Fibroblast of lung (primary cell): ENCODE results near the gene UTP11. TPM values are rescaled to one million over a fixed set of nuclear protein-coding genes. Genes with fewer than 3 reads are reported as not detected.

Source experiments
- DNase-seq, 2 donors: peaks; one replicate each; pipeline versions ENCODE4 v3.0.0 to v3.0.0-alpha.2; 2010; ENCODE audit warnings: low read depth in 2 of 2
- H2AFZ ChIP-seq: 2 replicates; pipeline ENCODE4 v1.5.1; 2012; ENCODE audit warnings: low read length, control low read depth, inconsistent platforms
- H3K27ac ChIP-seq: 2 replicates; pipeline ENCODE4 v1.5.1; 2011; ENCODE audit warnings: low read length, control low read depth; ENCODE audit not compliant: insufficient read depth
- H3K27me3 ChIP-seq: 2 replicates; pipeline ENCODE4 v1.5.1; 2011; ENCODE audit warnings: mild to moderate bottlenecking, low read length; ENCODE audit not compliant: control insufficient read depth, insufficient read depth
- H3K36me3 ChIP-seq: 2 replicates; pipeline ENCODE4 v1.5.1; 2011; ENCODE audit warnings: low read length; ENCODE audit not compliant: control insufficient read depth, insufficient read depth
- H3K4me1 ChIP-seq: 2 replicates; pipeline ENCODE4 v1.5.1; 2011; ENCODE audit warnings: low read length; ENCODE audit not compliant: control insufficient read depth, insufficient read depth; ENCODE audit errors: extremely low read depth
- H3K4me2 ChIP-seq: 2 replicates; pipeline ENCODE4 v1.5.1; 2011; ENCODE audit warnings: low read length, control low read depth; ENCODE audit not compliant: insufficient read depth; ENCODE audit errors: extremely low read depth
- H3K4me3 ChIP-seq, 4 experiments: fragments of 200-600 bp in 1 of 4; sonication (generic) in 1 of 4; replicated peaks in 1 of 4; 2 replicates each; pipeline ENCODE4 v1.5.1; 2011 to 2016; ENCODE audit warnings: low read length in 4 of 4, low read depth in 3 of 4, mild to moderate bottlenecking in 3 of 4, control low read depth in 2 of 4, inconsistent platforms in 1 of 4, mixed read lengths in 1 of 4; ENCODE audit not compliant: insufficient read depth in 1 of 4; ENCODE audit errors: control extremely low read depth in 1 of 4
- H3K79me2 ChIP-seq: 2 replicates; pipeline ENCODE4 v1.5.1; 2012; ENCODE audit warnings: mild to moderate bottlenecking, low read length, inconsistent platforms; ENCODE audit not compliant: control insufficient read depth, insufficient read depth
- H3K9ac ChIP-seq: 2 replicates; pipeline ENCODE4 v1.5.1; 2011; ENCODE audit warnings: mild to moderate bottlenecking, low read length, control low read depth; ENCODE audit not compliant: insufficient read depth
- H3K9me3 ChIP-seq: 2 replicates; pipeline ENCODE4 v1.5.1; 2012; ENCODE audit warnings: low read depth, low read length; ENCODE audit not compliant: control insufficient read depth, insufficient read depth
- H4K20me1 ChIP-seq: 2 replicates; pipeline ENCODE4 v1.5.1; 2011; ENCODE audit warnings: low read length; ENCODE audit not compliant: control insufficient read depth, insufficient read depth; ENCODE audit errors: extremely low read depth
- CTCF ChIP-seq, 2 donors: IDR thresholded peaks in 1 of 2; conservative IDR thresholded peaks in 1 of 2; 1 replicate in 1 of 2; 2 replicates in 1 of 2; pipeline ENCODE4 v1.5.1; 2011 to 2012; ENCODE audit warnings: low read length in 2 of 2, control low read depth in 1 of 2, inconsistent platforms in 1 of 2, low read depth in 1 of 2, mild to moderate bottlenecking in 1 of 2
- EZH2 ChIP-seq: IDR thresholded peaks from 2 replicates; pipeline ENCODE4 v1.5.1; 2012; ENCODE audit warnings: low read length, control low read depth, mild to moderate bottlenecking; ENCODE audit errors: missing control alignments
- polyA plus RNA-seq, 2 donors: library from polyadenylated mRNA; depleted of rRNA in 1 of 2; stranded (reverse) in 1 of 2; unstranded in 1 of 2; fragments of >200 nt; gene quantifications; 2 replicates each; pipeline ENCODE4 v1.2.1, GENCODE V29; 2011 to 2012; ENCODE audit warnings: missing spikeins in 1 of 2
- total RNA-seq: library from RNA; depleted of rRNA; stranded (reverse); fragments of >200 nt; gene quantifications from 2 replicates; pipeline ENCODE4 v1.2.1, GENCODE V29; 2014

The UTP11 gene
- total and polyA plus RNA-seq, 2 donors (not counting 1 experiment from before 2014, with no cell fraction given) = 34.8 to 56.5 TPM

DNA sequence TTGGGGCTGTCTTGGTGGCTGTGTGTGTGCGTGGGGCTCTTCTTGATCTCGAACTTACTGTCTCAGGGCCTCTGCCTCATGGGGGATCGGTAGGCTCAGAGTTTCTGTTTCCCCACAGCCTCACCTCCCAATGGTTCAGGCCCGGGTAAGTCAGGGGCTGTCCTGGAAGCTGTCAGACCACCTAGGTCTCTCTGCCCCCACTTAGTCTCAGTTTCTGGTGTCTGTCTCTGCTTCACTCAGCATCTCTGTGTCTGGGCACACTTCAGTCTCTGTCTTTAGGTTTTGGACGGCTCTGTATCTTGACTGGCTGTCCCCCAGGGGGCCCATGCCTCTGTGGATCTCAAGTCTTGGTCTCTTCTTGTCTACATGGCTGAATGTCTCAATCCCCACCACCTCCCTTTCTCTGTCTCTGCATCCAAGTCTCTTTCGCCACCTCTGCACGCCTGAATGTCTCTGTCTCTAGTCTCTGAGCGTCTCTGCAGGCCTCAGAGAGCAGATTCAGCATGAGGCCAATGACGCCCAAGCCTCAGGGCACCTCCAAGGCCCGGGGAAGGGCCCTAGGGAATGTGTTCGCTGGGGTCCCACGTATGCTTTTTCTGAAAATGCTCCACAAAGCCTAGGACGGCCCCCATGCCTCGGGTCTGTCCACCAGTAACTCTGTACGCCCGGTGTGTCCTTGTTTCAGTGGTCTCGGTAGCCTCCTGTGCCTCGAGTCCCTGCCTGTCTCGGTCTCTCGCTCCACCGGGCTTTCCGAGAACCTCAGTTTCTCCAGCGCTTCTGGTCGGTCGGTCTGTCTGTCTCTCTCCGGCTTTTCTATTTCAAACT lies 8.0 kb upstream of the UTP11 start:
- H4K20me1 ChIP-seq = no peaks in the 10 kb centered on the region
- TF ChIP-seq CTCF (conservative IDR thresholded peaks at IDR 0.05 in 1 of 2, IDR thresholded peaks at IDR 0.05 in 1 of 2; ENCODE audit: low read depth in 1 of 2, low read length in 2 of 2) (no peak), EZH2 (no peak)
- peaks cover 21% of the 10 kb centered on the region for H3K4me1 ChIP-seq
- no peak for DNase-seq
- peak overlapping the region; percentile 51 for H3K9ac ChIP-seq
- H3K27me3 ChIP-seq = no peaks in the 10 kb centered on the region
- peaks cover 38% of the 10 kb centered on the region for H3K79me2 ChIP-seq
- H3K4me2 ChIP-seq = peak overlapping the region; percentile 100
- no peaks in the 10 kb centered on the region for H3K9me3 ChIP-seq
- peak overlapping the region; percentile 80 for H3K27ac ChIP-seq
- H3K36me3 ChIP-seq = no peaks in the 10 kb centered on the region
- peak overlapping the region; percentile 62 to 90 (median 86) for H3K4me3 ChIP-seq
- no peak overlapping the region for H2AFZ ChIP-seq

- Histone ChIP-seq H3K79me2 (peaks cover 38% of the 10 kb centered on the region), H3K27me3 (no peaks in the 10 kb centered on the region), H2AFZ (no peak within 1 kb of the TSS), H3K4me1 (peaks cover 14% of the 10 kb centered on the region), H3K27ac (peak within 1 kb of the TSS; percentile 80), H3K9ac (peak within 1 kb of the TSS; percentile 59), H3K4me3 (peak within 1 kb of the TSS; percentile 62 to 90 (median 86)), H3K36me3 (no peaks in the 10 kb centered on the region), H4K20me1 (no peaks in the 10 kb centered on the region), H3K4me2 (peak within 1 kb of the TSS; percentile 100), H3K9me3 (no peaks in the 10 kb centered on the region)
- TF ChIP-seq EZH2 (no peak), CTCF (conservative IDR thresholded peaks at IDR 0.05 in 1 of 2, IDR thresholded peaks at IDR 0.05 in 1 of 2; ENCODE audit: low read depth in 1 of 2, low read length in 2 of 2) (no peak)
- peak; percentile 38 to 68 for DNase-seq
Observed at GRCh38 chr1:38005195-38006007, 7.1 kb upstream of the UTP11 start, which contains the start of gene FHL3. Gene FHL3 (minus strand): TSS chr1:38005514. CDS start chr1:37999412, 6,102 bp downstream.
